Fibroblast of lung (primary cell): ENCODE measurements around the gene PPP1R7. TPM values are rescaled to one million over a fixed set of nuclear protein-coding genes. Genes with fewer than 3 reads are reported as not detected.

Experiments used
- DNase-seq, 2 donors: peaks; one replicate each; pipeline versions ENCODE4 v3.0.0 to v3.0.0-alpha.2; 2010; ENCODE audit warnings: low read depth in 2 of 2
- H2AFZ ChIP-seq: 2 replicates; pipeline ENCODE4 v1.5.1; 2012; ENCODE audit warnings: low read length, control low read depth, inconsistent platforms
- H3K27ac ChIP-seq: 2 replicates; pipeline ENCODE4 v1.5.1; 2011; ENCODE audit warnings: low read length, control low read depth; ENCODE audit not compliant: insufficient read depth
- H3K27me3 ChIP-seq: 2 replicates; pipeline ENCODE4 v1.5.1; 2011; ENCODE audit warnings: mild to moderate bottlenecking, low read length; ENCODE audit not compliant: control insufficient read depth, insufficient read depth
- H3K36me3 ChIP-seq: 2 replicates; pipeline ENCODE4 v1.5.1; 2011; ENCODE audit warnings: low read length; ENCODE audit not compliant: control insufficient read depth, insufficient read depth
- H3K4me1 ChIP-seq: 2 replicates; pipeline ENCODE4 v1.5.1; 2011; ENCODE audit warnings: low read length; ENCODE audit not compliant: control insufficient read depth, insufficient read depth; ENCODE audit errors: extremely low read depth
- H3K4me2 ChIP-seq: 2 replicates; pipeline ENCODE4 v1.5.1; 2011; ENCODE audit warnings: low read length, control low read depth; ENCODE audit not compliant: insufficient read depth; ENCODE audit errors: extremely low read depth
- H3K4me3 ChIP-seq, 4 experiments: fragments of 200-600 bp in 1 of 4; sonication (generic) in 1 of 4; replicated peaks in 1 of 4; 2 replicates each; pipeline ENCODE4 v1.5.1; 2011 to 2016; ENCODE audit warnings: low read length in 4 of 4, low read depth in 3 of 4, mild to moderate bottlenecking in 3 of 4, control low read depth in 2 of 4, inconsistent platforms in 1 of 4, mixed read lengths in 1 of 4; ENCODE audit not compliant: insufficient read depth in 1 of 4; ENCODE audit errors: control extremely low read depth in 1 of 4
- H3K79me2 ChIP-seq: 2 replicates; pipeline ENCODE4 v1.5.1; 2012; ENCODE audit warnings: mild to moderate bottlenecking, low read length, inconsistent platforms; ENCODE audit not compliant: control insufficient read depth, insufficient read depth
- H3K9ac ChIP-seq: 2 replicates; pipeline ENCODE4 v1.5.1; 2011; ENCODE audit warnings: mild to moderate bottlenecking, low read length, control low read depth; ENCODE audit not compliant: insufficient read depth
- H3K9me3 ChIP-seq: 2 replicates; pipeline ENCODE4 v1.5.1; 2012; ENCODE audit warnings: low read depth, low read length; ENCODE audit not compliant: control insufficient read depth, insufficient read depth
- H4K20me1 ChIP-seq: 2 replicates; pipeline ENCODE4 v1.5.1; 2011; ENCODE audit warnings: low read length; ENCODE audit not compliant: control insufficient read depth, insufficient read depth; ENCODE audit errors: extremely low read depth
- EZH2 ChIP-seq: IDR thresholded peaks from 2 replicates; pipeline ENCODE4 v1.5.1; 2012; ENCODE audit warnings: low read length, control low read depth, mild to moderate bottlenecking; ENCODE audit errors: missing control alignments
- polyA plus RNA-seq, 2 donors: library from polyadenylated mRNA; depleted of rRNA in 1 of 2; stranded (reverse) in 1 of 2; unstranded in 1 of 2; fragments of >200 nt; gene quantifications; 2 replicates each; pipeline ENCODE4 v1.2.1, GENCODE V29; 2011 to 2012; ENCODE audit warnings: missing spikeins in 1 of 2
- total RNA-seq: library from RNA; depleted of rRNA; stranded (reverse); fragments of >200 nt; gene quantifications from 2 replicates; pipeline ENCODE4 v1.2.1, GENCODE V29; 2014
- TF ChIP-seq, protein P1 (sequence below), 2 donors: IDR thresholded peaks in 1 of 2; conservative IDR thresholded peaks in 1 of 2; 1 replicate in 1 of 2; 2 replicates in 1 of 2; pipeline ENCODE4 v1.5.1; 2011 to 2012; ENCODE audit warnings: low read length in 2 of 2, control low read depth in 1 of 2, inconsistent platforms in 1 of 2, low read depth in 1 of 2, mild to moderate bottlenecking in 1 of 2

PPP1R7 gene
- total and polyA plus RNA-seq, 2 donors (not counting 1 experiment from before 2014, with no cell fraction given): 70.7 to 141 TPM

DNA sequence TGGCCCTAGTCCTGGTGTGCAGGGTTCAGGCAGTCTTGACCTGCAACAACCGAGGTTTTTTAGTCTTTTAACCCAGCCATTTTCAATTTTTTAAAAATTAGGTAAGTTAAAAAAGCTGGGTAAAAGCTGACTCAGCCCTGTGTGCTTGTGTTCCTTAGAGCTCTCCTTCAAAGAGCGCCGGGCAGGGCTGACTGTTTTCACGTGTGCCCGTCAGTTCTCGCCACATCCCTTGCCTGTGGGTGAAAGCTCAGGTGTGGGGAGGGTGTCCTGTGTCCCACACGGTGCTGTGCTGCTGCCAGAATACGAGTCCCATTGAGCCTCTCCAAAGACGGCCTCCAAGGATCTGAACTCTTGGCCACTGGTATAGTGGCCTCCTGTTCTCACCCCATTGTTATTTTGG is 33.0 kb downstream of the PPP1R7 start:
- no peak for TF ChIP-seq EZH2
- TF ChIP-seq, protein P1, sequence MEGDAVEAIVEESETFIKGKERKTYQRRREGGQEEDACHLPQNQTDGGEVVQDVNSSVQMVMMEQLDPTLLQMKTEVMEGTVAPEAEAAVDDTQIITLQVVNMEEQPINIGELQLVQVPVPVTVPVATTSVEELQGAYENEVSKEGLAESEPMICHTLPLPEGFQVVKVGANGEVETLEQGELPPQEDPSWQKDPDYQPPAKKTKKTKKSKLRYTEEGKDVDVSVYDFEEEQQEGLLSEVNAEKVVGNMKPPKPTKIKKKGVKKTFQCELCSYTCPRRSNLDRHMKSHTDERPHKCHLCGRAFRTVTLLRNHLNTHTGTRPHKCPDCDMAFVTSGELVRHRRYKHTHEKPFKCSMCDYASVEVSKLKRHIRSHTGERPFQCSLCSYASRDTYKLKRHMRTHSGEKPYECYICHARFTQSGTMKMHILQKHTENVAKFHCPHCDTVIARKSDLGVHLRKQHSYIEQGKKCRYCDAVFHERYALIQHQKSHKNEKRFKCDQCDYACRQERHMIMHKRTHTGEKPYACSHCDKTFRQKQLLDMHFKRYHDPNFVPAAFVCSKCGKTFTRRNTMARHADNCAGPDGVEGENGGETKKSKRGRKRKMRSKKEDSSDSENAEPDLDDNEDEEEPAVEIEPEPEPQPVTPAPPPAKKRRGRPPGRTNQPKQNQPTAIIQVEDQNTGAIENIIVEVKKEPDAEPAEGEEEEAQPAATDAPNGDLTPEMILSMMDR (conservative IDR thresholded peaks at IDR 0.05 in 1 of 2, IDR thresholded peaks at IDR 0.05 in 1 of 2; ENCODE audit: low read depth in 1 of 2, low read length in 2 of 2): no peak
- DNase-seq: no peak
- Histone ChIP-seq H3K4me2 (no peak overlapping the region), H3K9ac (no peak overlapping the region), H4K20me1 (no peaks in the 10 kb centered on the region), H3K79me2 (no peaks in the 10 kb centered on the region), H3K36me3 (peaks cover 6% of the 10 kb centered on the region), H3K4me1 (no peaks in the 10 kb centered on the region), H3K27me3 (no peaks in the 10 kb centered on the region), H3K4me3 (no peak overlapping the region), H3K27ac (no peak overlapping the region), H3K9me3 (no peaks in the 10 kb centered on the region), H2AFZ (no peak overlapping the region)

DNA sequence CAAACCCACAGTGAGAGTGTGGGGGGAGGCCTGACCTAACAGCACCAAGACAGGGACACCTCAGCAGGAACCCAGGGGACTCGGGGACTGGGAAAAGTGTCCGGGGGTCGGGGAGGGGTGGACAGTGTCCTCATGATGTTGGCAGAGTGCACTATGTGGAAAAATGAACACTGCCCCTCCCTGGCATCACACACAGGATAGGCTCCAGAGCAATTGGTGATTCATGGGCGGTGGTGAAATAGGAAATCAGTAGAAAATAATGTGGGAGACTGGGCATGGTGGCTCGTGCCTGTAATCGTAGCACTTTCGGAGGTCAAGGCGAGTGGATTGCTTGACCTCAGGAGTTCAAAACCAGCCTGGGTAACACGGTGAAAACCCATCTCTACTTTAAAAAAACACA is 34.6 kb downstream of the PPP1R7 start:
- DNase-seq: no peak
- H3K4me1 ChIP-seq: no peaks in the 10 kb centered on the region
- H3K9me3 ChIP-seq: no peaks in the 10 kb centered on the region
- H3K4me3 ChIP-seq: no peak overlapping the region
- H3K27me3 ChIP-seq: no peaks in the 10 kb centered on the region
- H2AFZ ChIP-seq: no peak overlapping the region
- H3K36me3 ChIP-seq: peaks cover 6% of the 10 kb centered on the region
- H4K20me1 ChIP-seq: no peaks in the 10 kb centered on the region
- no peak overlapping the region for H3K4me2 ChIP-seq
- TF ChIP-seq, protein P1 (conservative IDR thresholded peaks at IDR 0.05 in 1 of 2, IDR thresholded peaks at IDR 0.05 in 1 of 2; ENCODE audit: low read depth in 1 of 2, low read length in 2 of 2): no peak
- no peak for TF ChIP-seq EZH2
- H3K9ac ChIP-seq: no peak overlapping the region
- no peak overlapping the region for H3K27ac ChIP-seq
- H3K79me2 ChIP-seq: no peaks in the 10 kb centered on the region

GRCh38 chr2:241185961-241186360 is 35.7 kb downstream of the PPP1R7 start:
- no peak overlapping the region for H3K27ac ChIP-seq
- TF ChIP-seq, protein P1 (conservative IDR thresholded peaks at IDR 0.05 in 1 of 2, IDR thresholded peaks at IDR 0.05 in 1 of 2; ENCODE audit: low read depth in 1 of 2, low read length in 2 of 2): no peak
- TF ChIP-seq EZH2: no peak
- H3K4me3 ChIP-seq: no peak overlapping the region
- no peaks in the 10 kb centered on the region for H3K9me3 ChIP-seq
- no peak overlapping the region for H2AFZ ChIP-seq
- H3K4me1 ChIP-seq: no peaks in the 10 kb centered on the region
- peaks cover 6% of the 10 kb centered on the region for H3K36me3 ChIP-seq
- no peak overlapping the region for H3K4me2 ChIP-seq
- H3K27me3 ChIP-seq: no peaks in the 10 kb centered on the region
- H3K9ac ChIP-seq: no peak overlapping the region
- no peak for DNase-seq
- no peaks in the 10 kb centered on the region for H3K79me2 ChIP-seq
- no peaks in the 10 kb centered on the region for H4K20me1 ChIP-seq
